Stimulated activated CD4-positive, alpha-beta T cell treated with anti-CD3 and anti-CD28 coated beads, TNF-alpha, amount 100 ng/mL, for 1 hour (primary cell): Measurements from ENCODE around the gene PARP14.
"Not testable (repeated sequence)": the region's sequence is repeated elsewhere in the genome, so short reads cannot be mapped to it uniquely, and the experiment has no call there.

ENCODE experiments used
- DNase-seq, 3 donors: peaks; one replicate each; pipeline ENCODE4 v3.0.0-alpha.2; 2020; ENCODE audit warnings: low read depth in 3 of 3, low spot score in 1 of 3

PARP14 gene

GRCh38 chr3:122714273-122714672 is 33.6 kb downstream of the PARP14 start:
- DNase-seq, result no peak

DNA sequence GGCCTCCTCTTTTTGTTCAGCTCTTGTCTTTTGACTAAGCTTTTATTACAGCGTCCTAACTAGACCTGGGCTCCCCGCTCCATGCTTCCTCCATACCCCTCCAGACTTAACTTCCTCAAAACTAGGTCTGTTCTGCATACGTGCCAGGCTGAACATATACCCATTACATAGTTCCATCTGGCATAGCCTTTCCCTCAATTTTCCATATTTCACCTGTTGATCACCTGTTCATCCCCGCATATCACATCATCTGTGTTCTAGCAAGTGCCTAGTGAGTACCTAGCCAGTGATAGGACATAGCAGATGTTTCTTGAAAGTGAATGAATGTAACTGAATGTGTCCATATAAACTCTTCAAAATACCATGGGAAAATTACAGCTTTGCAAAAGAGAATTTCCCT is 36.0 kb downstream of the PARP14 start:
- DNase-seq, result no peak

DNA sequence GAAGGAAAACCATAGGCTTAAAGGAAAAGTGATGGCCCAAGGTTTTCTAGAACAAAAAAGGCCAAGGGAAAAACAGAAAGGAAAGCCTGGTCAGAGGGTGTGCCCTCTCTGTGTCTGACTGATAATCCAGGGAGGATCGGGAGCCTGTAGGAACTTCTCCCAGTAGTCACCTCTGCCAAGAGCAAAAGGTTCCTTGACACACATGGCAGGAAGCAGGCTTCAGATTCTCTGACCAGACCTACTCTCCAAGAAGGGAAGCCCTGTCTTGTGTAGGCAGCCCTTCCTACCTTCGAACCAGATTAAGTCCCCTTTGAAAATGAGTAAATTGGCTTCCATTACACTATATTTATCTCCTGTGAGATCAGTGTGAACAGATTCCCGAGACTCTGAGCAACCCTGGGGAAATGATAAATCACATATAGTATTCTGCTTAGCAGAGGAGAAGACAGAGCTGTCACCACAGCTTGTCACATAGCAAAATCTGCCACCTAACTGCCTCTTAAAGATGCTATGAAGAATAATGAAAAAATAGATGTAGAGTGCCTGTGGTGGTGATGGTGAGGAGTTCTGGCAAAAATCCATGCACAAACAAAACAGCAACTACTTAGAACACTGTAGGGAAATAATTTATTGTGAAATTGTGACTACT is 38.8 kb downstream of the PARP14 start:
- DNase-seq, result no peak

- no peak for DNase-seq
Observed at GRCh38 chr3:122725106-122725505, 44.5 kb downstream of the PARP14 start.

GRCh38 chr3:122727294-122727693 is 46.7 kb downstream of the PARP14 start:
- no peak for DNase-seq

DNA sequence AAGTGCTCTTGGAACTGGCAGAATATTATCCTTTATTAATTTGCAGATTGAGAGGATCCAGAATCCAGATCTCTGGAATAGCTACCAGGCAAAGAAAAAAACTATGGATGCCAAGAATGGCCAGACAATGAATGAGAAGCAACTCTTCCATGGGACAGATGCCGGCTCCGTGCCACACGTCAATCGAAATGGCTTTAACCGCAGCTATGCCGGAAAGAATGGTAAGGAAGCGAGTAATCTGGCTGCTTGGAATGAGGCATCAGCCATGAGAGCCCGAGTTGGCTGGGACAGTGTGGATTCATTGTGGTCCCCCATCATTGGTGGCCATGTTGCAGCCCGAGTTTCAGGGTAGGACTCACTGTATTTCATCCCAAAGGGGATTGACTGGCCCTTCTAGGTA is 47.1 kb downstream of the PARP14 start:
- DNase-seq, result no peak

DNA sequence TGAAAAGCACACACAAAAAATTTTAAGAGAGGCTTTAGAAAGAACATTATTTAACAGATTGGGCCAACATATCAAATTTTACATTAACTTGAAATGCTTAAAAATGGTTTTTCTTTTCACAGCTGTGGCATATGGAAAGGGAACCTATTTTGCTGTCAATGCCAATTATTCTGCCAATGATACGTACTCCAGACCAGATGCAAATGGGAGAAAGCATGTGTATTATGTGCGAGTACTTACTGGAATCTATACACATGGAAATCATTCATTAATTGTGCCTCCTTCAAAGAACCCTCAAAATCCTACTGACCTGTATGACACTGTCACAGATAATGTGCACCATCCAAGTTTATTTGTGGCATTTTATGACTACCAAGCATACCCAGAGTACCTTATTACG is 47.5 kb downstream of the PARP14 start:
- no peak for DNase-seq

DNA sequence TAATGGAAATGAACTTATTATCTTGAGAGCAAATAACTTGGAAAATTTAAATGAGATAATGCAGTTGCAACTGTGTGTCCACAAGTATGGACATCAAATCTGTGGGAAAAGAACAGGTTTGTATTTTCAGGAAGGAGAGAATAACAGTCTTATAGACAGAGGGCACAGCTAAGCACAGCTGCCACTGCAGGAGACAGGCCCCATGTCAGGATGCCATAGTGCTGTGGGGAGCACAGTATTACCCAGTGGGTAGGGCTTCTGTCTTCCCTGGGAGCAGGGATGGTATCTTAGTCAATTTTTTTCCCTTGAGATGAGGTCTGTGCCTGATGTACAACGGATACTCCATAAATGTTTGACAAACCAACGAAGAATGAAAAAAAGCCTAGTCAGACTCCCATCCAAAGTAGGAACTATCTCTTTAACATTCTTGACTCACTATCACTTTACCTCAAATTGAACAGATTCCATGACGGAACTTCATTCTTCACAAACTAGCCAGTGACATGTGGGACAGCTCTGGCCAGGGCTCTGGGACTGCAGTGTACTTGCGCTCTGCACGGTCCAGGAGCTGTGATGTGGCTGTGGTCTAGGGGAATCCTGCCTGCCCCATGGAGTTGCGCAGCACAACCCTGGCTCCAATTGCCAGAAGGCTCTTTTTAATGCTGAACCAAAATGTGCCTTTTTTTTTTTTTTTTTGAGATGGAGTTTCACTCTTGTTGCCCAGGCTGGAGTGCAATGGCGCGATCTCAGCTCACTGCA is 48.3 kb downstream of the PARP14 start:
- DNase-seq, result no peak

GRCh38 chr3:122730240-122730639 is 49.6 kb downstream of the PARP14 start:
- no peak for DNase-seq

DNA sequence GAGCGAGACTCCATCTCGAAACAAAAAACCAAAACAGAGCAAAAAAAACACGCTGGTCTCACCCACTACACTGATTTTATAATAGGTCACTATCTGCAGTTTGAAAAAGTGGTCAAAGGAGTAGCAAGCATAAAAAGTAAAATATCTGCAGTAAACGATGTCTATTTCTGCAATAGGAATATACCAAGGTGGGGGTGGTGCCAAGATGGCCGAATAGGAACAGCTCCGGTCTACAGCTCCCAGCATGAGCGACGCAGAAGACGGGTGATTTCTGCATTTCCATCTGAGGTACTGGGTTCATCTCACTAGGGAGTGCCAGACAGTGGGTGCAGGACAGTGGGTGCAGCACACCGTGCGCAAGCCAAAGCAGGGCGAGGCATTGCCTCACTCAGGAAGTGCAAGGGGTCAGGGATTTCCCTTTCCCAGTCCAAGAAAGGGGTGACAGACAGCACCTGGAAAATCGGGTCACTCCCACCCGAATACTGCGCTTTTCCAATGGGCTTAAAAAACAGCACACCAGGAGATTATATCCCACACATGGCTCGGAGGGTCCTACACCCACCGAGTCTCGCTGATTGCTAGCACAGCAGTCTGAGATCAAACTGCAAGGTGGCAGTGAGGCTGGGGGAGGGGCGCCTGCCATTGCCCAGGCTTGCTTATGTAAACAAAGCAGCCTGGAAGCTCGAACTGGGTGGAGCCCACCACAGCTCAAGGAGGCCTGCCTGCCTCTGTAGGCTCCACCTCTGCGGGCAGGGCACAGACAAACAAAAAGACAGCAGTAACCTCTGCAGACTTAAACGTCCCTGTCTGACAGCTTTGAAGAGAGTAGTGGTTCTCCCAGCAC is 52.3 kb downstream of the PARP14 start:
- not testable (repeated sequence) for DNase-seq

- no peak for DNase-seq
Observed at GRCh38 chr3:122739172-122739571, 58.5 kb downstream of the PARP14 start.

- no peak for DNase-seq
Observed at GRCh38 chr3:122742234-122742633, 61.6 kb downstream of the PARP14 start.

GRCh38 chr3:122743581-122744120 is 63.0 kb downstream of the PARP14 start:
- DNase-seq, result no peak

DNA sequence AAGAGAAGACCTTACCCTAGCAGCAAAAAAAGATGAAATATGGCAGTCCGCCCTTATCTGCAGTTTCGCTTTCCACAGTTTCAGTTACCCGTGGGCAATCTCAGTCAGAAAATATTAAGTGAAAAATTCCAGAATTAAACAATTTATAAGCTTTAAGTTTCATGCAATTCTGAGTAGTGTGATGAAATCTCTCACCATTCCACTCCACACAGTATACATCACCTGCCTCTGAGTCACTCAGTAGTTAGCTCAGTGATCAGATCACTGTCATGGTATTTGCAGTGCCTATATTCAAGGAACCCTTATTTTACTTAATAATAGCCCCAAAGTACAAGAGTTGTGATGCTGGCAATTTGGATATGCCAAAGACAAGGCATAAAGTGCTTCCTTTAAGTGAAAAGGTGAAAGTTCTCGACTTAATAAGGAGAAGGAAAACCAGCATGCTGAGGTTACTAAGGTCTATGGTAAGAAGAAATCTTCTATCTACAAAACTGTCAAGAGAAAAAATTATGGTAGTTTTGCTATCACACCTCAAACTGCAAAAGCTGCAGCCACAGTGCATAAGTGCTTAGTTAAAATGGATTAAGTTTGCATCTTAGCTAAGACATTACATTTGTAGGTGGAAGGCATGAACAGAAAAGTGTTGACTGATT is 64.9 kb downstream of the PARP14 start:
- DNase-seq, result no peak

- not testable (repeated sequence) for DNase-seq
Observed at GRCh38 chr3:122747295-122747694, 66.7 kb downstream of the PARP14 start.

GRCh38 chr3:122748347-122748746 is 67.7 kb downstream of the PARP14 start:
- DNase-seq, result no peak

DNA sequence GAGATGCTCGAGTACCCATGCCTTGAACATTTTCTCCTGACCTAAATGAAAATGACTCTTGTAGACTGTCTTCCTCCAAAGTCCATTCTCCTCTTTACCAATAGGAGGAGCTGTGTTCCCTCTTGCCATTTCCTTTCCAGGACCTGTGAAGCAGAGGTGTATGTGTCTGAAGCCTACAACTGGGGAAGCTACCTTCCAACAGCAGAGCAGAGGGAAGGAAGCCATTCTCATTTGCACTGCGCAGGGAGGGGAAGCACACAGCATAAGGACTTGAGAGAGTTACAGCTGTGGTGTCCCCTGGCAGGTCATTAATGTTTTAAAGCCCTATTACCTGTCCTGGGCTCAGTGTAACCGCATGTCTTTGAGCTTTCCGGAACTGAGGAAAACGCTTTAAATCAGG is 74.3 kb downstream of the PARP14 start:
- DNase-seq, result no peak

DNA sequence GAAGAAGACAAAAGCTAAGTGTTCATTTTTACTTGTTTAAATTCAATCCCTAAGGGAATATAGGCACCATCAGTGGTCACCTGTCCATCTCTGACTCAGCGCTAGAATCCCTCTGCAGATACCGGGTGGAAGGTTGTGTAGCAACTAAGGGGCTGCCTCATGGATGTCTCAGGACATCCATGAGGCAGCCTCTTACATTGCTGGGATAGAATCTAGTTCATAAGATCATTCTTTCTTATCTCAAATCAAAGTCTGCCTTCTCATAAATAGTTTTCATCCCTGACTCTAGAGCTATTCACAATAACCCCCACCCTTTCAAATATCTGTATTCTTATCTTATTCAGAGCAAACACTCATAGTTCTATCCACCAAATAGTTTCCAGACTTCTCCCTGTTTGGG is 74.9 kb downstream of the PARP14 start:
- DNase-seq, result no peak

- DNase-seq, result no peak
Observed at GRCh38 chr3:122758877-122759560, 78.4 kb downstream of the PARP14 start.

- DNase-seq, result no peak
Observed at GRCh38 chr3:122760453-122761271, 80.0 kb downstream of the PARP14 start.
